GM23338 (cell line): ENCODE data around the gene DHRS13. TPM values are rescaled to one million over a fixed set of nuclear protein-coding genes. Genes with fewer than 3 reads are reported as not detected.

Experiments used
- ATAC-seq: fragments of 200-7000 bp; cut with Tn5 transposase; 3 replicates; pipeline ENCODE4 v1.9.1; 2020
- DNase-seq: peaks from one replicate; pipeline ENCODE4 v3.0.0-alpha.2; 2015; ENCODE audit warnings: low spot score
- H2AFZ ChIP-seq: fragments of 200-600 bp; sonication (generic); 2 replicates; pipeline ENCODE4 v1.8.0; 2016; ENCODE audit warnings: antibody characterized with exemption, mild to moderate bottlenecking, moderate library complexity
- H3F3A ChIP-seq: fragments of 200-600 bp; sonication (generic); replicated peaks from 2 replicates; pipeline ENCODE4 v1.8.0; 2017; ENCODE audit warnings: antibody characterized with exemption, mixed run types, low read depth
- H3K27ac ChIP-seq: fragments of 200-600 bp; sonication (generic); 2 replicates; pipeline ENCODE4 v1.6.1; 2016; ENCODE audit warnings: low read depth
- H3K27me3 ChIP-seq: fragments of 200-600 bp; sonication (generic); 2 replicates; pipeline ENCODE4 v1.8.0; 2016; ENCODE audit warnings: mild to moderate bottlenecking, mixed run types, moderate library complexity; ENCODE audit not compliant: insufficient read depth
- H3K36me3 ChIP-seq: fragments of 200-600 bp; sonication (generic); 2 replicates; pipeline ENCODE4 v1.8.0; 2016; ENCODE audit warnings: mild to moderate bottlenecking; ENCODE audit not compliant: insufficient read depth
- H3K4me1 ChIP-seq: fragments of 200-600 bp; sonication (generic); 2 replicates; pipeline ENCODE4 v1.8.0; 2016; ENCODE audit warnings: mild to moderate bottlenecking, moderate library complexity; ENCODE audit not compliant: insufficient read depth
- H3K4me2 ChIP-seq: fragments of 200-600 bp; sonication (generic); 2 replicates; pipeline ENCODE4 v1.7.1; 2017; ENCODE audit warnings: mixed run types
- H3K4me3 ChIP-seq: fragments of 200-600 bp; sonication (generic); 2 replicates; pipeline ENCODE4 v1.6.1; 2016; ENCODE audit warnings: mixed run types
- H3K79me2 ChIP-seq: fragments of 200-600 bp; sonication (generic); replicated peaks from 2 replicates; pipeline ENCODE4 v1.8.0; 2017; ENCODE audit warnings: mild to moderate bottlenecking; ENCODE audit not compliant: insufficient read depth
- H3K9me2 ChIP-seq: fragments of 200-600 bp; sonication (generic); 2 replicates; pipeline ENCODE4 v1.8.0; 2017; ENCODE audit not compliant: insufficient read depth
- H4K20me1 ChIP-seq: fragments of 200-600 bp; sonication (generic); replicated peaks from 2 replicates; pipeline ENCODE4 v1.8.0; 2017; ENCODE audit warnings: mild to moderate bottlenecking; ENCODE audit not compliant: insufficient read depth
- H3K27ac Mint-ChIP-seq: 2 replicates; pipeline ENCODE4 v1.8.0; 2020; ENCODE audit warnings: inconsistent platforms, mild to moderate bottlenecking, moderate library complexity, mixed read lengths
- H3K27me3 Mint-ChIP-seq: 3 replicates; pipeline ENCODE4 v1.8.0; 2022; ENCODE audit warnings: low read depth, mild to moderate bottlenecking, moderate library complexity, mixed read lengths, inconsistent platforms; ENCODE audit not compliant: insufficient read depth, poor library complexity
- H3K36me3 Mint-ChIP-seq: 3 replicates; pipeline ENCODE4 v1.8.0; 2021; ENCODE audit warnings: low read depth, mild to moderate bottlenecking, inconsistent platforms, moderate library complexity, mixed read lengths
- H3K4me1 Mint-ChIP-seq: 3 replicates; pipeline ENCODE4 v1.8.0; 2020; ENCODE audit warnings: mild to moderate bottlenecking, inconsistent platforms, mixed read lengths
- H3K4me3 Mint-ChIP-seq: 3 replicates; pipeline ENCODE4 v1.8.0; 2021; ENCODE audit warnings: moderate library complexity, mild to moderate bottlenecking, inconsistent platforms, mixed read lengths
- H3K9me3 Mint-ChIP-seq: 3 replicates; pipeline ENCODE4 v1.8.0; 2020; ENCODE audit warnings: moderate library complexity, mild to moderate bottlenecking, inconsistent platforms, mixed read lengths
- CREB1 ChIP-seq: fragments of 250-450 bp; sonication (Bioruptor Pico); IDR thresholded peaks from 2 replicates; pipeline ENCODE4 v1.5.0; 2020; ENCODE audit warnings: low read depth, mild to moderate bottlenecking, moderate library complexity
- ETS1 ChIP-seq: IDR thresholded peaks from 2 replicates; pipeline ENCODE4 v1.6.1; 2016; ENCODE audit warnings: antibody characterized with exemption
- EZH2 ChIP-seq: fragments of 200-600 bp; sonication (generic); IDR thresholded peaks from one replicate; pipeline ENCODE4 v1.8.0; 2017; ENCODE audit warnings: antibody characterized with exemption, mild to moderate bottlenecking, low read depth; ENCODE audit not compliant: unreplicated experiment
- JUNB ChIP-seq: IDR thresholded peaks from one replicate; pipeline ENCODE4 v1.6.1; 2016; ENCODE audit warnings: antibody characterized with exemption; ENCODE audit not compliant: unreplicated experiment
- NANOG ChIP-seq: IDR thresholded peaks from 2 replicates; pipeline ENCODE4 v1.6.1; 2016; ENCODE audit warnings: antibody characterized with exemption, borderline replicate concordance
- POLR2AphosphoS5 ChIP-seq: IDR thresholded peaks from 2 replicates; pipeline ENCODE4 v1.6.1; 2016; ENCODE audit warnings: antibody characterized with exemption, low read depth
- STAT1 ChIP-seq: IDR thresholded peaks from one replicate; pipeline ENCODE4 v1.6.1; 2016; ENCODE audit warnings: antibody characterized with exemption; ENCODE audit not compliant: unreplicated experiment
- ZNF114 ChIP-seq: fragments of 250-450 bp; sonication (Bioruptor Pico); IDR thresholded peaks from 2 replicates; pipeline ENCODE4 v1.5.0; 2020; ENCODE audit warnings: mild to moderate bottlenecking, moderate library complexity
- ZNF331 ChIP-seq: fragments of 250-450 bp; sonication (Bioruptor Pico); IDR thresholded peaks from 2 replicates; pipeline ENCODE4 v1.5.0; 2020; ENCODE audit warnings: low read depth, mild to moderate bottlenecking, moderate library complexity
- ZNF462 ChIP-seq: fragments of 250-450 bp; sonication (Bioruptor Pico); IDR thresholded peaks from 2 replicates; pipeline ENCODE4 v1.5.0; 2020; ENCODE audit warnings: mild to moderate bottlenecking, moderate library complexity
- polyA plus RNA-seq: library from polyadenylated mRNA; unstranded; fragments of >200 nt; fragmentation: Nextera tagmentation; extraction: Ambion mirVana; gene quantifications from 2 replicates; pipeline ENCODE4 v1.2.1, GENCODE V29; 2016
- total RNA-seq: library from RNA; depleted of rRNA; stranded (reverse); fragments of >200 nt; shearing (Covaris generic); gene quantifications from 2 replicates; pipeline ENCODE4 v1.2.3, GENCODE V29; 2014

The DHRS13 gene
- total and polyA plus RNA-seq, 2 experiments from 2014 or later = 5.4 to 34.2 TPM

GRCh38 chr17:28911411-28912045 is 8.6 kb upstream of the DHRS13 start:
- peaks cover 22% of the 10 kb centered on the region for H3K4me1 ChIP-seq
- H3K27me3 ChIP-seq = no peaks in the 10 kb centered on the region
- peaks cover 28% of the 10 kb centered on the region for H4K20me1 ChIP-seq
- H3K36me3 ChIP-seq = peaks cover 83% of the 10 kb centered on the region
- DNase-seq = no peak
- peaks cover 15% of the 10 kb centered on the region; the same call in 1 of the 2 replicates for H3K79me2 ChIP-seq
- no peak for ATAC-seq
- H3K36me3 Mint-ChIP-seq = peaks cover 97% of the 10 kb centered on the region
- no peaks in the 10 kb centered on the region for H3K9me2 ChIP-seq
- no peak overlapping the region for H3K4me2 ChIP-seq
- no peak overlapping the region for H3K4me3 Mint-ChIP-seq
- H3K4me3 ChIP-seq = no peak overlapping the region
- peaks cover 31% of the 10 kb centered on the region for H3K27me3 Mint-ChIP-seq
- TF ChIP-seq STAT1 = no peak
- TF ChIP-seq JUNB = no peak
- TF ChIP-seq ZNF114 (CRISPR knock-in tag) = no peak
- TF ChIP-seq POLR2AphosphoS5 = no peak
- TF ChIP-seq ZNF331 (CRISPR knock-in tag) = no peak
- no peak for TF ChIP-seq ZNF462 (CRISPR knock-in tag)
- no peak for TF ChIP-seq NANOG
- TF ChIP-seq CREB1 (CRISPR knock-in tag) = no peak
- no peak for TF ChIP-seq ETS1
- TF ChIP-seq EZH2 = no peak
- peak overlapping the region; percentile 72; the same call in 1 of the 2 replicates for H3K27ac ChIP-seq
- H3K4me1 Mint-ChIP-seq = peaks cover 33% of the 10 kb centered on the region
- no peak overlapping the region for H3K27ac Mint-ChIP-seq
- peaks cover 82% of the 10 kb centered on the region for H3F3A ChIP-seq
- H2AFZ ChIP-seq = no peak overlapping the region
- H3K9me3 Mint-ChIP-seq = no peaks in the 10 kb centered on the region; the same call in 2 of the 3 replicates
